ENCODE data around the gene PDPK1. TPM values are rescaled to one million over a fixed set of nuclear protein-coding genes. Genes with fewer than 3 reads are reported as not detected.
"Not testable (repeated sequence)": the region's sequence is repeated elsewhere in the genome, so short reads cannot be mapped to it uniquely, and the experiment has no call there.

Gene PDPK1
- polyA plus RNA-seq, 4 donors = 22.2 to 48.9 (median 32.2) TPM

DNA sequence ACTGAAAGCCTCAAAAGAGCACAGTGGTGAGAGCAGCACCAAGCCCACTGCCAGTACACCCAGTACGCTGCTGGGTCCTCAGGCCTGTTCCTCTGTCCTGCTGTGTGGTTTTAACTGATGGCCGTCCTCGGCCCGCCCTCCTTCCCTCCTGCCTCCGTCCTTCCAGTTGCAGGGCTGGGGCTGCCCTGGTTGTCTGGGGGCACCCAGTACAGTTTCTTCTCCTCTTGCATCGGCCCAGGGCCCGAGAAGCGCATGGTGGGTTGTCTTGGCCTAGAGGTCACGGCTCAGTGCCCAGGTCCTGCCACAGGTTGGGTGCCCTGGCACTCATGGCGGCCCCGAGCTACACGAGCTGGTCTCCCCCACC is 73.7 kb downstream of the PDPK1 start:
- H3K4me3 ChIP-seq (ENCODE audit: low read depth in 1 of 3, low read length in 3 of 3) = no peak overlapping the region
- no peak overlapping the region for H3K27ac ChIP-seq (ENCODE audit: low read depth in 1 of 3, low read length in 2 of 3)
- no peak for FAIRE-seq
- peaks cover 0 to 3% (median 0%) of the 10 kb centered on the region in 3 donors for H3K4me1 ChIP-seq (ENCODE audit: control insufficient read depth in 3 of 3, insufficient read depth in 2 of 3, low read depth in 1 of 3, low read length in 2 of 3)
- H3K27me3 ChIP-seq (ENCODE audit: control insufficient read depth in 3 of 3, insufficient read depth in 3 of 3, low read length in 3 of 3) = no peaks in the 10 kb centered on the region
- WGBS, 3 donors = 95 to 97% (median 96%) methylated on average over 8 to 11 of the region's 12 CpGs
- H3K36me3 ChIP-seq (ENCODE audit: control insufficient read depth in 3 of 3, insufficient read depth in 2 of 3, low read depth in 1 of 3, low read length in 3 of 3) = peaks cover 3 to 31% (median 7%) of the 10 kb centered on the region in 3 donors
- no peaks in the 10 kb centered on the region for H3K9me3 ChIP-seq (ENCODE audit: control insufficient read depth in 2 of 2, insufficient read depth in 1 of 2, low read depth in 1 of 2, low read length in 1 of 2)
- no peak for DNase-seq

DNA sequence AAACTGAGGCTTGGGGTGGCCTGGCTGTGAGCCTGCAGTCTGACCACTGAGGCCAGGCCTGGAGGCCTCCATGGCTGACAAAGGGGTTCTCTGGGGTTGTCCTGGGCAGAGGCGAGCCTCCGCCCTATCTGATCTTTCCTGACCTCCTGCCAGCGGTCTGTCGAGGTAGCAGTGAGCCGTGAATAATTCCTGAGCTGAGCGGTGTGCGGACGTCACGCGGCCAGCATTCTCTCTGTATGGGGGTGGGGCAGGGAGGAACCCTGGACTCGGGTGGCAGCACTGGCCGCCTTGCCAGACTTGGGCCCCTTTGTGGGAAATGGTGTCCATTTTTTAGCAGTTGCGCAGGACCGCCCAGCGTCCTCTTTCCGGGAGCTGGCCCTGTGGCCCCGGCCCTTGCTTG is 74.1 kb downstream of the PDPK1 start:
- not testable (repeated sequence) for H3K4me1 ChIP-seq (ENCODE audit: control insufficient read depth in 3 of 3, insufficient read depth in 2 of 3, low read depth in 1 of 3, low read length in 2 of 3); DNase-seq; H3K27ac ChIP-seq (ENCODE audit: low read depth in 1 of 3, low read length in 2 of 3); H3K27me3 ChIP-seq (ENCODE audit: control insufficient read depth in 3 of 3, insufficient read depth in 3 of 3, low read length in 3 of 3); H3K9me3 ChIP-seq (ENCODE audit: control insufficient read depth in 2 of 2, insufficient read depth in 1 of 2, low read depth in 1 of 2, low read length in 1 of 2); H3K4me3 ChIP-seq (ENCODE audit: low read depth in 1 of 3, low read length in 3 of 3); FAIRE-seq
- 89 to 100% (median 99%) methylated on average over 3 to 6 of the region's 17 CpGs for WGBS, 3 donors
- H3K36me3 ChIP-seq (ENCODE audit: control insufficient read depth in 3 of 3, insufficient read depth in 2 of 3, low read depth in 1 of 3, low read length in 3 of 3) = peaks cover 3 to 31% (median 7%) of the 10 kb centered on the region in 3 donors

DNA sequence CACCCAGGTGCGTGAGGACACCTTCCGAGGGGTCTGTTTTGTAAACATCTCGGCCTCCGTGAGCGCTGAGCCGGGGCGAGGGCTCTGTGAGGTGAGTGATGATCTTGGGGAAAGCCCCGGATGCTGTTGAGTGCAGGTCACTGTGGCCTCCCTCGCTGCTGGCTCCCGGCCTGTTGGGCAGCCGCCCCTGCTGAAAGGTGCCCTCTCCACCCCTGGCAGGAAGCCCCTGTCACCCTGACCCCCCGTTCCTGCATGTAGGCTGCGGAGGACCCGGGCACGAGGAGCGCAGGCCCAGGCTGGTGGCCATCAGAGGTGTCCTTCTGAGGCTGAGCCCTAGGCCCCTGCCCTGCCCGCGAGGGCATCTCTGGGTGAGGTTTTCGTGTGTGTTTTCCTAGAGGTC is 75.4 kb downstream of the PDPK1 start:
- H3K9me3 ChIP-seq (ENCODE audit: control insufficient read depth in 2 of 2, insufficient read depth in 1 of 2, low read depth in 1 of 2, low read length in 1 of 2); H3K4me3 ChIP-seq (ENCODE audit: low read depth in 1 of 3, low read length in 3 of 3); H3K27me3 ChIP-seq (ENCODE audit: control insufficient read depth in 3 of 3, insufficient read depth in 3 of 3, low read length in 3 of 3); DNase-seq; FAIRE-seq; H3K4me1 ChIP-seq (ENCODE audit: control insufficient read depth in 3 of 3, insufficient read depth in 2 of 3, low read depth in 1 of 3, low read length in 2 of 3); H3K27ac ChIP-seq (ENCODE audit: low read depth in 1 of 3, low read length in 2 of 3): not testable (repeated sequence)
- H3K36me3 ChIP-seq (ENCODE audit: control insufficient read depth in 3 of 3, insufficient read depth in 2 of 3, low read depth in 1 of 3, low read length in 3 of 3) = peaks cover 3 to 27% (median 7%) of the 10 kb centered on the region in 3 donors
- 86 to 95% (median 90%) methylated on average over 9 to 13 of the region's 19 CpGs for WGBS, 3 donors

DNA sequence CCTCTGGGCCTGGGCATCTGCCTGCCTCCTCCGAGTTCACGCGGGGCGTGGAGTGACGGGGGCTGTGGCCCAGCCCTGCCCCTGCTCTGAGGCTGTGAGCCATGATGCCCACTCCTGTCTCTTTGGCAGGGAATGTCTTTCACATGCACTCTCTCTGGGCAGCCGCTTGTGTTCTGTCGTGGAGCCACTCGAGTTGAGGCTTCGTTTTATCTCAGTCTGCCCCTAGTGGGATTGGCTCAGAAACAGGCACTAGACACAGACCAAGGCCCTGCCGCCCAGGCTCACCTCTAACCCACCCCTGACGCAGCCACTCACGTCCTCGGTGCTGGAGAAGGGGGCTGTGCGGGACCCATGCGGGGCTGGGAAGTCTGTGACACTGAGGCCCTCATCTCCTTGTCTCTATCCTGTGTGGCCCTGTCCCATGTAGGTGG is 77.0 kb downstream of the PDPK1 start:
- FAIRE-seq (no peak), DNase-seq (no peak)
- Histone ChIP-seq H3K27me3 (ENCODE audit: control insufficient read depth in 3 of 3, insufficient read depth in 3 of 3, low read length in 3 of 3) (no peaks in the 10 kb centered on the region), H3K9me3 (ENCODE audit: control insufficient read depth in 2 of 2, insufficient read depth in 1 of 2, low read depth in 1 of 2, low read length in 1 of 2) (no peaks in the 10 kb centered on the region), H3K36me3 (ENCODE audit: control insufficient read depth in 3 of 3, insufficient read depth in 2 of 3, low read depth in 1 of 3, low read length in 3 of 3) (peaks cover 3 to 25% (median 7%) of the 10 kb centered on the region in 3 donors), H3K27ac (ENCODE audit: low read depth in 1 of 3, low read length in 2 of 3) (no peak overlapping the region), H3K4me3 (ENCODE audit: low read depth in 1 of 3, low read length in 3 of 3) (no peak overlapping the region), H3K4me1 (ENCODE audit: control insufficient read depth in 3 of 3, insufficient read depth in 2 of 3, low read depth in 1 of 3, low read length in 2 of 3) (no peaks in the 10 kb centered on the region)
- 89 to 94% (median 93%) methylated on average over 15 of the region's 15 CpGs for WGBS, 3 donors

DNA sequence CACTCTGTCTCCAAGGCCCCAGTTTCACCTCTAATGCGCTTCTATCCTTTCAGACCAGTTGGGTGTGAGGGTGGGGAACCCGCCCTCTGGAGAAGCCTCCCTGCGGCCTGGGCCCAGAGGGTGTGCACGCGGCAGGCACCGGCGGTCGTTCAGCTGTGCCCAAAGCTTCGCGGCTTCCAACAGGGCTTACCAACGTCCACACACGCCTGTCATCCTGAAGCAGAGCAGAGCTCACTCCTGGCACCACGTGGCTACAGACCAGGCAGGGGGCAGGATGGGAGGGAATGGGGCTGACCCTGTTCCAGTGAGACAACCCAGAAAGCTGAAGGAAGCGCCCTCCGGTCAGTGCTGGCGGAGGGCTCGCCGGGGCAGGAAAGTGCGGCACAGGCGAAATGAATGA is 81.1 kb downstream of the PDPK1 start:
- not testable (repeated sequence) for DNase-seq; H3K9me3 ChIP-seq (ENCODE audit: control insufficient read depth in 2 of 2, insufficient read depth in 1 of 2, low read depth in 1 of 2, low read length in 1 of 2); H3K27me3 ChIP-seq (ENCODE audit: control insufficient read depth in 3 of 3, insufficient read depth in 3 of 3, low read length in 3 of 3); H3K27ac ChIP-seq (ENCODE audit: low read depth in 1 of 3, low read length in 2 of 3); H3K36me3 ChIP-seq (ENCODE audit: control insufficient read depth in 3 of 3, insufficient read depth in 2 of 3, low read depth in 1 of 3, low read length in 3 of 3); H3K4me1 ChIP-seq (ENCODE audit: control insufficient read depth in 3 of 3, insufficient read depth in 2 of 3, low read depth in 1 of 3, low read length in 2 of 3); H3K4me3 ChIP-seq (ENCODE audit: low read depth in 1 of 3, low read length in 3 of 3); FAIRE-seq
- no CpG with 5 or more reads among the region's 20 CpGs for WGBS, 3 donors

DNA sequence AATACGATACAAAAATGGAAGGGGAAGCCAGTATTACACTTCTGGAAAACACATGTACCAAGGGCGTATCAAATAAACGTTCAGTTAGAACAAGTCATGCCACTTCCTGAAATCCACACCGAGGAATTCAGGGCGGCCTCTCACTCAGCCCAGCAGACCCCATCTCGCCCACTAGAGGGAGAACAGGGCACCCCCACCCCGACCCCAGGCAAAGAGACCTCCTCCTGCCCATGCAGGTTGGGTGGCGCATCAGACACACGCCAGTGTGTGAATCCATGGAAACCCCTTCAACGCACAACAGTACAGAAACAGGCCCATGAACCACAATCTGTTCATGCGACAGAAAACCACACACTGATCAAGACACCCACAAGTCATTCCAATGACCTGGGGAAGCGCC is 81.8 kb downstream of the PDPK1 start:
- not testable (repeated sequence) for H3K9me3 ChIP-seq (ENCODE audit: control insufficient read depth in 2 of 2, insufficient read depth in 1 of 2, low read depth in 1 of 2, low read length in 1 of 2); H3K27me3 ChIP-seq (ENCODE audit: control insufficient read depth in 3 of 3, insufficient read depth in 3 of 3, low read length in 3 of 3); H3K27ac ChIP-seq (ENCODE audit: low read depth in 1 of 3, low read length in 2 of 3); H3K4me1 ChIP-seq (ENCODE audit: control insufficient read depth in 3 of 3, insufficient read depth in 2 of 3, low read depth in 1 of 3, low read length in 2 of 3); FAIRE-seq; H3K36me3 ChIP-seq (ENCODE audit: control insufficient read depth in 3 of 3, insufficient read depth in 2 of 3, low read depth in 1 of 3, low read length in 3 of 3); H3K4me3 ChIP-seq (ENCODE audit: low read depth in 1 of 3, low read length in 3 of 3); DNase-seq
- 71 to 78% (median 71%) methylated on average over 4 to 6 of the region's 12 CpGs for WGBS, 3 donors

DNA sequence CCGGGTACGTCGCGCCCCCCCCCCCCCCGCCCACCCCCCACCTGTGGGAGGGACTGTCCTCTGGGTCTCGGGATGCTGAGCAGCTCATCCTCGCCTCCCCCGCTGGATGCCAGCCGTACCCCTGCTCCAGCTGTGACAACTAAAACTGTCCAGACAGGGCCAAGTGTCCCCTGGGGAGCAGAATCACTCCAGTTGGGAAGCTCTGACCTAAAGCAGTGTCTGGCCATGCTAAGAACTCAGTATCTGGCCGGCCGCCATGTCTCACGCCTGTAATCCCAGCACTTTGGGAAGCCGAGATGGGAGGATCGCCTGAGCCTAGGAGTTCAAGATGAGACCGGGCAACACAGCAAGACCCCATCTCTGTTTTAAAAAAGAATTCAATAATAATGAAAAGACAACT is 83.0 kb downstream of the PDPK1 start:
- not testable (repeated sequence) for FAIRE-seq; H3K4me3 ChIP-seq (ENCODE audit: low read depth in 1 of 3, low read length in 3 of 3); H3K27ac ChIP-seq (ENCODE audit: low read depth in 1 of 3, low read length in 2 of 3); H3K4me1 ChIP-seq (ENCODE audit: control insufficient read depth in 3 of 3, insufficient read depth in 2 of 3, low read depth in 1 of 3, low read length in 2 of 3); H3K27me3 ChIP-seq (ENCODE audit: control insufficient read depth in 3 of 3, insufficient read depth in 3 of 3, low read length in 3 of 3); H3K9me3 ChIP-seq (ENCODE audit: control insufficient read depth in 2 of 2, insufficient read depth in 1 of 2, low read depth in 1 of 2, low read length in 1 of 2); H3K36me3 ChIP-seq (ENCODE audit: control insufficient read depth in 3 of 3, insufficient read depth in 2 of 3, low read depth in 1 of 3, low read length in 3 of 3); DNase-seq
- WGBS, 3 donors = 60 to 82% methylated on average over 1 to 3 of the region's 15 CpGs; no CpG with 5 or more reads in 1 of the 3 donors

DNA sequence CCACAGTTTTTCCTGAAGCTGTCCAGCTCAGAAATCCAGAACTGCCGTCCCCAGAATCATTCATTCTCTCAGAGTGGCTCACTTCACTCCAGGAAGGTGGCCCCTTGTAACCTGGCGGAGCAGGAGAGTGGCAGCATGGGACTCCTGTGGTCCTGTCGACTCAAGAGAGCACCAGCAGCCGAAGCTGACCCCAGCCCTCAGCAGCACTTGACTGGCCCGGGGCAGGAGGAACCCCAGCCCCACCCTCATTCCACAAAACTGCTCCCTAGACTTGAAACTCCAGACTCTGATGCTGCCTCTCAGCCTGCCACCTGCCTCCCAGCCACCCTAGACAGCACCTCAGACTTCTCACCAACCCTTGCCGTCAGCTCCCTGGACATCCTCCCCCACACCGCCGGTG is 83.6 kb downstream of the PDPK1 start:
- not testable (repeated sequence) for H3K27ac ChIP-seq (ENCODE audit: low read depth in 1 of 3, low read length in 2 of 3); FAIRE-seq; H3K4me3 ChIP-seq (ENCODE audit: low read depth in 1 of 3, low read length in 3 of 3); H3K4me1 ChIP-seq (ENCODE audit: control insufficient read depth in 3 of 3, insufficient read depth in 2 of 3, low read depth in 1 of 3, low read length in 2 of 3); H3K36me3 ChIP-seq (ENCODE audit: control insufficient read depth in 3 of 3, insufficient read depth in 2 of 3, low read depth in 1 of 3, low read length in 3 of 3); DNase-seq; H3K9me3 ChIP-seq (ENCODE audit: control insufficient read depth in 2 of 2, insufficient read depth in 1 of 2, low read depth in 1 of 2, low read length in 1 of 2); H3K27me3 ChIP-seq (ENCODE audit: control insufficient read depth in 3 of 3, insufficient read depth in 3 of 3, low read length in 3 of 3)
- WGBS, 3 donors = 85 to 95% (median 93%) methylated on average over 4 to 6 of the region's 8 CpGs

DNA sequence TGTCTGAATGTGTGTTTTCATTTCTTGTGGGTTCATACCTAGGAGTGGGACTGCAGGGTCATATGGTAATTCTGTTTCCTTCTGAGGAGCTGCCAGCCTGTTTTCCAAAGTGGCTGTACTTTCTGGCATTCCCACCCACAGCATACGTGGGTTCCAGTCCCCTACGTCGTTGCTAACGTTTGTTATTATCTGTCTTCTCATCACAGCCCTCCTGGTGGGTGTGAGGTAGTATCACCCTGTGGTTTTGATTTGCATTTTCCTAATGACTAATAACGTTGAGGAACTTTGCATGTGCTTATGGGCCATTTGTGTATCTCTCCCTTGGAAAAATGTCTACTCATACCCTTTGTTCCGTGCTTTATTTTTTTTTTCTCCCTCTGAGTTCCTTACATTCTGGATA is 89.3 kb downstream of the PDPK1 start:
- WGBS, 3 donors = no CpG with 5 or more reads among the region's 6 CpGs

More for the DNA sequence above, 89.3 kb downstream of the PDPK1 start:
- DNase-seq; H3K4me1 ChIP-seq (ENCODE audit: control insufficient read depth in 3 of 3, insufficient read depth in 2 of 3, low read depth in 1 of 3, low read length in 2 of 3); FAIRE-seq; H3K4me3 ChIP-seq (ENCODE audit: low read depth in 1 of 3, low read length in 3 of 3); H3K36me3 ChIP-seq (ENCODE audit: control insufficient read depth in 3 of 3, insufficient read depth in 2 of 3, low read depth in 1 of 3, low read length in 3 of 3); H3K27me3 ChIP-seq (ENCODE audit: control insufficient read depth in 3 of 3, insufficient read depth in 3 of 3, low read length in 3 of 3); H3K27ac ChIP-seq (ENCODE audit: low read depth in 1 of 3, low read length in 2 of 3); H3K9me3 ChIP-seq (ENCODE audit: control insufficient read depth in 2 of 2, insufficient read depth in 1 of 2, low read depth in 1 of 2, low read length in 1 of 2): not testable (repeated sequence)

All from small intestine (tissue), 7 donors.